Measurements from ENCODE around the gene GLB1L3.
"Not testable (repeated sequence)": the region's sequence is repeated elsewhere in the genome, so short reads cannot be mapped to it uniquely, and the experiment has no call there.

Gene GLB1L3

GRCh38 chr11:134252346-134253187, 23.6 kb upstream of the GLB1L3 start:
- DNase-seq = no peak

- peak; percentile 66 for DNase-seq
These were observed 22.8 kb upstream of the GLB1L3 start, which contains the start of the genes ACAD8 and THYN1 for GRCh38 chr11:134253188-134253993. Gene ACAD8 (plus strand): TSS chr11:134253568. CDS start chr11:134253601, 33 bp downstream. Gene THYN1 (minus strand): TSS chr11:134253352. CDS start chr11:134252882, 470 bp downstream.

- no peak for DNase-seq
These were observed 21.6 kb upstream of the GLB1L3 start for GRCh38 chr11:134254433-134255183.

GRCh38 chr11:134255184-134255561, 21.0 kb upstream of the GLB1L3 start:
- not testable (repeated sequence) for DNase-seq

GRCh38 chr11:134257101-134257500, 19.1 kb upstream of the GLB1L3 start:
- DNase-seq = no peak

- DNase-seq = no peak
These were observed 17.6 kb upstream of the GLB1L3 start for GRCh38 chr11:134258577-134258976.

GRCh38 chr11:134260503-134260902, 15.7 kb upstream of the GLB1L3 start:
- peak; percentile 24 for DNase-seq

GRCh38 chr11:134260983-134261382, 15.2 kb upstream of the GLB1L3 start:
- no peak for DNase-seq

GRCh38 chr11:134261626-134262488, 14.3 kb upstream of the GLB1L3 start:
- no peak for DNase-seq

- no peak for DNase-seq
These were observed 11.0 kb upstream of the GLB1L3 start for GRCh38 chr11:134264966-134265764.

- no peak for DNase-seq
These were observed 9.7 kb upstream of the GLB1L3 start for GRCh38 chr11:134266440-134266839.

GRCh38 chr11:134266841-134267251, 9.3 kb upstream of the GLB1L3 start:
- no peak for DNase-seq

- DNase-seq = no peak
These were observed 8.7 kb upstream of the GLB1L3 start for GRCh38 chr11:134267461-134267860.

- no peak for DNase-seq
These were observed 8.2 kb upstream of the GLB1L3 start for GRCh38 chr11:134267966-134268365.

GRCh38 chr11:134270250-134270714, 5.9 kb upstream of the GLB1L3 start:
- DNase-seq = no peak

GRCh38 chr11:134271978-134272377, 4.2 kb upstream of the GLB1L3 start:
- no peak for DNase-seq

GRCh38 chr11:134272381-134273316, 3.5 kb upstream of the GLB1L3 start:
- DNase-seq = no peak

GRCh38 chr11:134273317-134273712, 2.9 kb upstream of the GLB1L3 start:
- no peak for DNase-seq

- no peak for DNase-seq
These were observed 1.0 kb upstream of the GLB1L3 start for GRCh38 chr11:134275188-134275533.
